Measurements from ENCODE around the gene RASSF8. TPM values are rescaled to one million over a fixed set of nuclear protein-coding genes. Genes with fewer than 3 reads are reported as not detected.

Gene RASSF8
- polyA plus RNA-seq, 3 donors, result 0.08 to 0.39 TPM; not detected in 1

- H3K4me2 ChIP-seq (replicated peaks; ENCODE audit: extremely low read depth, low read length, poor library complexity, severe bottlenecking), result no peak overlapping the region
- peaks cover 0 to 3% (median 0%) of the 10 kb centered on the region in 3 donors for H3K27me3 Mint-ChIP-seq (ENCODE audit: low read depth in 3 of 3)
- H3K79me2 ChIP-seq (ENCODE audit: insufficient read depth, low read length), result no peaks in the 10 kb centered on the region
- no peaks in the 10 kb centered on the region for H3K9me3 ChIP-seq (replicated peaks in 1 of 2; ENCODE audit: control insufficient read depth in 1 of 2, insufficient read depth in 1 of 2, low read length in 2 of 2)
- H3K36me3 Mint-ChIP-seq, result no peaks in the 10 kb centered on the region
- no peaks in the 10 kb centered on the region for H3K4me1 Mint-ChIP-seq
- no peak overlapping the region for H3K27ac Mint-ChIP-seq
- no peak overlapping the region for H3K4me3 Mint-ChIP-seq
- H3K9me3 Mint-ChIP-seq, result peaks cover 0 to 8% (median 5%) of the 10 kb centered on the region in 7 donors
- H4K20me1 ChIP-seq (ENCODE audit: insufficient read depth, low read length), result no peaks in the 10 kb centered on the region
- no peak overlapping the region for H3K27ac ChIP-seq (ENCODE audit: low read depth in 1 of 2, low read length in 2 of 2)
- no peak overlapping the region for H3K4me3 ChIP-seq (replicated peaks in 1 of 3; ENCODE audit: low read depth in 2 of 3, low read length in 3 of 3)
- intact Hi-C loops (cut with micrococcal nuclease), result no loop called here
- TF ChIP-seq CTCF (IDR thresholded peaks at IDR 0.05), result no peak
- no peak overlapping the region for H2AFZ ChIP-seq (ENCODE audit: insufficient read depth, low read depth, low read length, poor library complexity, severe bottlenecking)
- no peaks in the 10 kb centered on the region for H3K4me1 ChIP-seq (ENCODE audit: control insufficient read depth in 1 of 2, insufficient read depth in 2 of 2, low read length in 2 of 2)
- no peak overlapping the region for H3K9ac ChIP-seq (ENCODE audit: insufficient read depth, low read length, poor library complexity, severe bottlenecking)
- no peaks in the 10 kb centered on the region for H3K27me3 ChIP-seq (ENCODE audit: control insufficient read depth in 2 of 2, insufficient read depth in 2 of 2, low read length in 2 of 2)
- H3K36me3 ChIP-seq (replicated peaks in 1 of 2; ENCODE audit: control insufficient read depth in 1 of 2, insufficient read depth in 2 of 2, low read length in 2 of 2), result no peaks in the 10 kb centered on the region
- WGBS (ENCODE audit: insufficient coverage), result 50% methylated on average over 1 of the region's 2 CpGs
- no peak for DNase-seq
Observed at GRCh38 chr12:26088998-26089397, 130.5 kb downstream of the RASSF8 start.

GRCh38 chr12:26090836-26091510 is 132.5 kb downstream of the RASSF8 start:
- H3K4me2 ChIP-seq (replicated peaks; ENCODE audit: extremely low read depth, low read length, poor library complexity, severe bottlenecking), result no peak overlapping the region

More at GRCh38 chr12:26090836-26091510, 132.5 kb downstream of the RASSF8 start:
- no peak overlapping the region for H3K4me3 ChIP-seq (replicated peaks in 1 of 3; ENCODE audit: low read depth in 2 of 3, low read length in 3 of 3)
- Mint-ChIP-seq H3K27ac (no peak overlapping the region), H3K4me3 (no peak overlapping the region), H3K4me1 (no peaks in the 10 kb centered on the region), H3K27me3 (ENCODE audit: low read depth in 3 of 3) (peaks cover 0 to 3% (median 0%) of the 10 kb centered on the region in 3 donors), H3K36me3 (no peaks in the 10 kb centered on the region), H3K9me3 (peaks cover 0 to 4% (median 2%) of the 10 kb centered on the region in 7 donors)
- no peaks in the 10 kb centered on the region for H3K4me1 ChIP-seq (ENCODE audit: control insufficient read depth in 1 of 2, insufficient read depth in 2 of 2, low read length in 2 of 2)
- H3K27me3 ChIP-seq (ENCODE audit: control insufficient read depth in 2 of 2, insufficient read depth in 2 of 2, low read length in 2 of 2), result no peaks in the 10 kb centered on the region
- H3K79me2 ChIP-seq (ENCODE audit: insufficient read depth, low read length), result no peaks in the 10 kb centered on the region
- no peak for TF ChIP-seq CTCF (IDR thresholded peaks at IDR 0.05)
- intact Hi-C loops (cut with micrococcal nuclease), result no loop called here
- WGBS (ENCODE audit: insufficient coverage), result 68% methylated on average over 4 of the region's 11 CpGs
- no peaks in the 10 kb centered on the region for H3K36me3 ChIP-seq (replicated peaks in 1 of 2; ENCODE audit: control insufficient read depth in 1 of 2, insufficient read depth in 2 of 2, low read length in 2 of 2)
- H2AFZ ChIP-seq (ENCODE audit: insufficient read depth, low read depth, low read length, poor library complexity, severe bottlenecking), result no peak overlapping the region
- no peak for DNase-seq
- no peaks in the 10 kb centered on the region for H4K20me1 ChIP-seq (ENCODE audit: insufficient read depth, low read length)
- H3K9me3 ChIP-seq (replicated peaks in 1 of 2; ENCODE audit: control insufficient read depth in 1 of 2, insufficient read depth in 1 of 2, low read length in 2 of 2), result no peaks in the 10 kb centered on the region
- no peak overlapping the region for H3K27ac ChIP-seq (ENCODE audit: low read depth in 1 of 2, low read length in 2 of 2)
- no peak overlapping the region for H3K9ac ChIP-seq (ENCODE audit: insufficient read depth, low read length, poor library complexity, severe bottlenecking)
